Measurements from ENCODE around the gene PRDM16.

- TF ChIP-seq CTCF (IDR thresholded peaks at IDR 0.05) (no peak), EP300 (IDR thresholded peaks at IDR 0.05) (no peak)
Measured at GRCh38 chr1:3034728-3035562, 34.1 kb upstream of the PRDM16 start.
